SK-N-SH treated with all-trans-retinoic acid at 6 μM for 48 hours (cell line): Measurements from ENCODE around the gene TMED8.

Experiments used
- GLIS3 ChIP-seq: fragments of 250-450 bp; sonication (Bioruptor Pico); IDR thresholded peaks from 2 replicates; pipeline ENCODE4 v1.5.0; 2020; ENCODE audit warnings: mild to moderate bottlenecking, moderate library complexity
- PATZ1 ChIP-seq: fragments of 250-450 bp; sonication (Bioruptor Pico); IDR thresholded peaks from 2 replicates; pipeline ENCODE4 v1.8.0; 2020; ENCODE audit warnings: mild to moderate bottlenecking, moderate library complexity, borderline replicate concordance
- POU6F1 ChIP-seq: fragments of 250-450 bp; sonication (Bioruptor Pico); IDR thresholded peaks from 2 replicates; pipeline ENCODE4 v1.8.0; 2021; ENCODE audit warnings: low read depth, mild to moderate bottlenecking, moderate library complexity, borderline replicate concordance
- PPARA ChIP-seq: fragments of 250-450 bp; sonication (Bioruptor Pico); IDR thresholded peaks from 2 replicates; pipeline ENCODE4 v1.5.0; 2020; ENCODE audit warnings: mild to moderate bottlenecking, borderline replicate concordance
- RARB ChIP-seq: fragments of 250-450 bp; sonication (Bioruptor Pico); IDR thresholded peaks from 2 replicates; pipeline ENCODE4 v1.8.0; 2021; ENCODE audit warnings: mild to moderate bottlenecking, moderate library complexity
- SNAI2 ChIP-seq: fragments of 250-450 bp; sonication (Bioruptor Pico); IDR thresholded peaks from 2 replicates; pipeline ENCODE4 v1.5.0; 2020; ENCODE audit warnings: mild to moderate bottlenecking, moderate library complexity
- TSHZ2 ChIP-seq: fragments of 250-450 bp; sonication (Bioruptor Pico); IDR thresholded peaks from 2 replicates; pipeline ENCODE4 v1.5.0; 2020; ENCODE audit warnings: mild to moderate bottlenecking, moderate library complexity
- ZFP3 ChIP-seq: fragments of 250-450 bp; sonication (Bioruptor Pico); IDR thresholded peaks from 2 replicates; pipeline ENCODE4 v1.5.0; 2020; ENCODE audit warnings: mild to moderate bottlenecking, moderate library complexity

- TF ChIP-seq PATZ1 (no peak), PPARA (CRISPR knock-in tag) (no peak), SNAI2 (CRISPR knock-in tag) (no peak), GLIS3 (CRISPR knock-in tag) (no peak), RARB (no peak), TSHZ2 (CRISPR knock-in tag) (no peak), ZFP3 (CRISPR knock-in tag) (no peak), POU6F1 (CRISPR knock-in tag) (no peak)
These were observed 53.3 kb downstream of the TMED8 start for GRCh38 chr14:77323571-77323970.
